HCT116 (cell line): ENCODE measurements around the gene CTBP2. TPM values are rescaled to one million over a fixed set of nuclear protein-coding genes. Genes with fewer than 3 reads are reported as not detected.
A peak's percentile ranks its signal among the peaks of the same experiment; 100 is the strongest.

Experiments
- ATAC-seq: fragments of 200-7000 bp; cut with Tn5 transposase; 2 replicates; pipeline ENCODE4 v1.9.1; 2020; ENCODE audit warnings: mild to moderate bottlenecking, moderate library complexity
- BruUV-seq: library from RNA; stranded (reverse); fragments of 400-500 nt; replicated peaks from 2 replicates; lab custom pipeline; 2021; lab: Mats Ljungman, UMichigan
- CTCF ChIA-PET: fragments of 300-600 bp; sonication (Branson Sonifier 250); formaldehyde crosslinking; loops from one replicate; lab custom pipeline; 2021; ENCODE audit warnings: antibody characterized with exemption; lab: Charles Lee
- POLR2A ChIA-PET: fragments of 300-600, 350-600 bp; sonication (Branson Sonifier 250); formaldehyde crosslinking; loops from one replicate; lab custom pipeline; 2021; ENCODE audit warnings: antibody characterized with exemption; lab: Charles Lee
- RAD21 ChIA-PET, 2 experiments: fragments of 300-600 bp; sonication (Branson Sonifier 250); formaldehyde crosslinking; loops; one replicate each; lab custom pipeline; 2023; ENCODE audit warnings: low total read pairs in 2 of 2; ENCODE audit not compliant: uncharacterized antibody in 2 of 2, unreplicated experiment in 2 of 2, low non-redundant PET in 1 of 2; lab: Charles Lee
- DNase-seq: peaks from one replicate; pipeline ENCODE4 v3.0.0-alpha.2; 2010; ENCODE audit warnings: low read depth, low spot score
- H2AFZ ChIP-seq: fragments of 200-600 bp; shearing (Covaris generic), sonication (generic); 2 replicates; pipeline ENCODE4 v1.6.1; 2017; ENCODE audit warnings: low read depth, mixed run types, mixed read lengths, antibody characterized with exemption, low read length; ENCODE audit not compliant: poor library complexity, severe bottlenecking
- H3K27ac ChIP-seq: 2 replicates; pipeline ENCODE4 v1.5.1; 2012; ENCODE audit warnings: low read depth, low read length
- H3K27me3 ChIP-seq: fragments of 200-600 bp; sonication (generic); 2 replicates; pipeline ENCODE4 v1.6.1; 2016; ENCODE audit warnings: mixed run types, low read length, mixed read lengths; ENCODE audit not compliant: insufficient read depth
- H3K36me3 ChIP-seq, 2 experiments: fragments of 200-500 bp in 1 of 2; fragments of 200-600 bp in 1 of 2; sonication (Bioruptor generic) in 1 of 2; sonication (generic) in 1 of 2; 2 replicates each; pipeline versions ENCODE4 v1.5.1 to v1.6.1; 2014 to 2016; ENCODE audit warnings: low read length in 2 of 2, inconsistent platforms in 1 of 2, mixed read lengths in 1 of 2, mixed run types in 1 of 2; ENCODE audit not compliant: insufficient read depth in 2 of 2, control insufficient read depth in 1 of 2
- H3K4me1 ChIP-seq, 2 experiments: fragments of 200-600 bp in 1 of 2; sonication (generic) in 1 of 2; 2 replicates each; pipeline versions ENCODE4 v1.5.1 to v1.6.1; 2012 to 2017; ENCODE audit warnings: low read length in 2 of 2, inconsistent platforms in 1 of 2, mild to moderate bottlenecking in 1 of 2, mixed read lengths in 1 of 2, mixed run types in 1 of 2, moderate library complexity in 1 of 2; ENCODE audit not compliant: insufficient read depth in 2 of 2, control insufficient read depth in 1 of 2
- H3K4me2 ChIP-seq: fragments of 200-600 bp; sonication (generic); 2 replicates; pipeline ENCODE4 v1.6.1; 2017; ENCODE audit warnings: mixed run types, low read length, mixed read lengths
- H3K4me3 ChIP-seq, 2 experiments: fragments of 200-600 bp in 1 of 2; sonication (generic) in 1 of 2; replicated peaks in 1 of 2; 2 replicates each; pipeline ENCODE4 v1.5.1; 2011 to 2016; ENCODE audit warnings: low read length in 2 of 2, control low read depth in 1 of 2, low read depth in 1 of 2, mild to moderate bottlenecking in 1 of 2, mixed read lengths in 1 of 2, mixed run types in 1 of 2
- H3K79me2 ChIP-seq: fragments of 200-600 bp; sonication (generic); 2 replicates; pipeline ENCODE4 v1.6.1; 2017; ENCODE audit warnings: mild to moderate bottlenecking, mixed run types, low read length, moderate library complexity, mixed read lengths; ENCODE audit not compliant: insufficient read depth
- H3K9ac ChIP-seq: fragments of 200-600 bp; sonication (generic); 2 replicates; pipeline ENCODE4 v1.6.1; 2016; ENCODE audit warnings: low read length, mixed read lengths
- H3K9me2 ChIP-seq: fragments of 200-600 bp; sonication (generic), shearing (Covaris generic); 2 replicates; pipeline ENCODE4 v1.6.1; 2017; ENCODE audit warnings: mixed run types, mild to moderate bottlenecking, moderate library complexity; ENCODE audit not compliant: insufficient read depth
- H3K9me3 ChIP-seq, 2 experiments: fragments of 200-500 bp in 1 of 2; fragments of 200-600 bp in 1 of 2; sonication (Bioruptor generic) in 1 of 2; sonication (generic) in 1 of 2; 2 replicates each; pipeline ENCODE4 v1.6.1; 2014 to 2017; ENCODE audit warnings: low read length in 2 of 2, mixed read lengths in 2 of 2, inconsistent platforms in 1 of 2, low read depth in 1 of 2, mild to moderate bottlenecking in 1 of 2, mixed run types in 1 of 2, moderate library complexity in 1 of 2; ENCODE audit not compliant: control insufficient read depth in 1 of 2, insufficient read depth in 1 of 2
- H4K20me1 ChIP-seq: fragments of 200-600 bp; sonication (generic), shearing (Covaris generic); 2 replicates; pipeline ENCODE4 v1.6.1; 2017; ENCODE audit warnings: mixed run types, mild to moderate bottlenecking, moderate library complexity; ENCODE audit not compliant: insufficient read depth
- CBX3 ChIP-seq: IDR thresholded peaks from 2 replicates; pipeline ENCODE4 v1.6.1; 2012; ENCODE audit warnings: low read depth
- CEBPB ChIP-seq: IDR thresholded peaks from 2 replicates; pipeline ENCODE4 v1.6.1; 2012; ENCODE audit warnings: low read depth
- CTCF ChIP-seq, 3 experiments: fragments of 200-600 bp in 1 of 3; sonication (generic) in 1 of 3; IDR thresholded peaks in 2 of 3; conservative IDR thresholded peaks in 1 of 3; 2 replicates each; pipeline ENCODE4 v1.5.1; 2012 to 2017; ENCODE audit warnings: low read depth in 2 of 3, low read length in 2 of 3, antibody characterized with exemption in 1 of 3, borderline replicate concordance in 1 of 3, control low read depth in 1 of 3, mild to moderate bottlenecking in 1 of 3, mixed read lengths in 1 of 3, mixed run types in 1 of 3, moderate library complexity in 1 of 3; ENCODE audit not compliant: insufficient read depth in 1 of 3
- EGR1 ChIP-seq: IDR thresholded peaks from 2 replicates; pipeline ENCODE4 v1.6.1; 2012; ENCODE audit warnings: low read depth
- ELF1 ChIP-seq: IDR thresholded peaks from 2 replicates; pipeline ENCODE4 v1.6.1; 2012; ENCODE audit warnings: low read depth, borderline replicate concordance
- EZH2 ChIP-seq: fragments of 200-600 bp; sonication (generic); IDR thresholded peaks from 2 replicates; pipeline ENCODE4 v1.6.1; 2017; ENCODE audit warnings: antibody characterized with exemption, mixed run types
- FOSL1 ChIP-seq: IDR thresholded peaks from 2 replicates; pipeline ENCODE4 v1.6.1; 2012; ENCODE audit warnings: low read depth
- JUND ChIP-seq: IDR thresholded peaks from 2 replicates; pipeline ENCODE4 v1.6.1; 2012
- SP1 ChIP-seq: IDR thresholded peaks from 2 replicates; pipeline ENCODE4 v1.6.1; 2012; ENCODE audit warnings: low read depth
- intact Hi-C: fragments of 100-400 bp; cut with micrococcal nuclease; formaldehyde crosslinking; loops from 2 replicates; pipeline ENCODE4 v1.10.0; 2022
- total RNA-seq: library from RNA; stranded (reverse); gene quantifications from one replicate; pipeline ENCODE4 v1.2.1, GENCODE V29; 2021; ENCODE audit not compliant: unreplicated experiment

CTBP2 gene
- total RNA-seq, 1 experiment from 2014 or later = 144 TPM

DNA sequence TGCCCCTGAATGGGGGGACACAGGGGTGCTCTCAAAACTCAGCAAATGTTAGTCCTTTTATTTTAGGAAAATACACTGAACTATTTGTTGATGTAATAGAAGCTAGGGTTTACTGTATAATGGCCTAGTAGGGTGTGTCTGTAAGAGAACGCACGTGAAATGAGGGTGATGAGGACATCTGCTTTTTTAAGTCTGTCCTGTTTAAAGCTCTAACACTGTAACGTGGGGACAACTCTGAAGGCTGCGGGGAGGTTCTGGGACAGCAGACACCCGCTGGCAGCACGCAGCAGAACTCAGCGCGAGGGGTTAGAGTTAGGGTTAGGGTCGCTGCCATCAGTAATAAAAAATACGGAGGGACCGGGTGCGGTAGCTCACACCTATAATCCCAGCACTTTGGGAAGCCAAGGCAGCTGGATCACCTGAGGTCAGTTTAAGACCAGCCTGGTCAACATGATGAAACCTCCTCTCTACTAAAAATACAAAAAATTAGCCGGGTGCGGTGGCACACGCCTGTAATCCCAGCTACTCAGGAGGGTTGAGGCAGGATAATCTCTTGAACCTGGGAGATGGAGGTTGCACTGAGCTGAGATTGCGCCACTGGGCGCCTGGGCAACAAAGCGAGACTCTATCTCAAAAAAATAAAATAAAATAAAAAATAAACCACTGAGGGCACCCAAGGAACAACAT, 98.0 kb downstream of the CTBP2 start (continued):
- TF ChIP-seq CTCF (IDR thresholded peaks at IDR 0.05 in 2 of 3, conservative IDR thresholded peaks at IDR 0.05 in 1 of 3; ENCODE audit: borderline replicate concordance in 1 of 3, insufficient read depth in 1 of 3, low read depth in 2 of 3, low read length in 2 of 3) (no peak), SP1 (no peak), FOSL1 (no peak), EGR1 (no peak), JUND (no peak), ELF1 (no peak), CEBPB (no peak), EZH2 (no peak)

DNA sequence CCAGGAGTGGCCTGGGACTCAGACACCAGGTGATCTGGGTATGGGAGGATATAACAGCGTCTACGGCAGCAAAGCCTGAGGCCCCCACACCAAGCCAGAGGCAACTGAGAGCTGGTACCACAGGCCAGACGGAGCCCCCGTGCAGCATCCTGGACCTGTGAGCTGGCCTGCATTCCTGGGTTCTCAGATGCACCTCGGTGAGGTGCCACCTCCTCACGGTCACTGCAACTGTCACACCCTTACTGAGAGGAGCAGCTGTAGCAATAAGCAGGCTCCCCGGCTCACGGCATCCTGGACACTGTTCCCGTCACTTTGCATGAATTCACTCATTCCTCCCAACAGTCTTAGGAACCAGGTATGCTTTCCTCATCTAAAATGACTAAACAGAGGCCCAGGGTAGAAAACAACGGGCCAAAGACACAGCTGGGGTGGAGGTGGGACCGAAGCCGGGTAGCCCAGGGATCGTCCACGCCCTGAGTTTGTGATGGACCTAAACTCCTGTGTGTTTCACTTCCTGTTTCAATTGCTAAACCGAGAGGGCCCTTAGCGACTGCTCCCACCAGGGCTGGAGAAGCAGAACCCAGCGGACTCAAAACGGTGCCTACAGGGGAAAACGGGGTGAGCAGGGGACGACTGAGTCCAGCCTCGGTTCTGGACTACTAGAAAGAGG, 98.7 kb downstream of the CTBP2 start:
- Histone ChIP-seq H2AFZ (no peak overlapping the region), H3K9me3 (no peaks in the 10 kb centered on the region), H3K27ac (no peak overlapping the region), H3K27me3 (no peaks in the 10 kb centered on the region), H3K9ac (peak overlapping the region; percentile 10; the same call in 1 of the 2 replicates), H3K4me1 (peaks cover 46 to 62% of the 10 kb centered on the region in 2 experiments), H3K4me2 (peak overlapping the region; percentile 40), H3K79me2 (peaks cover 94% of the 10 kb centered on the region), H4K20me1 (peaks cover 8% of the 10 kb centered on the region; the same call in 1 of the 2 replicates), H3K36me3 (no peaks in the 10 kb centered on the region; a peak in 2 of 4 replicates), H3K9me2 (no peaks in the 10 kb centered on the region), H3K4me3 (no peak overlapping the region)
- ATAC-seq = no peak; the same call in 1 of the 2 replicates
- DNase-seq = no peak
- POLR2A ChIA-PET = interaction anchor here (1.3 to 1.8 kb wide), 2 partner anchors 16 to 25 kb away, joined by 3 to 4 read pairs; no protein-coding TSS in a partner anchor
- RAD21 ChIA-PET = interaction anchor here in 1 of 2 experiments (1.0 kb wide), 1 partner anchor 13 kb away, joined by 4 read pairs; no protein-coding TSS in a partner anchor
- TF ChIP-seq ELF1 (no peak), SP1 (no peak), CBX3 (0 out of 2 replicates have a peak, but pooled peaks have one; percentile 4)
- CTCF ChIA-PET = interaction anchor here (0.6 to 4.5 kb wide), 12 partner anchors 8 to 873 kb away, joined by 3 to 67 read pairs (median 4); no protein-coding TSS in a partner anchor
- intact Hi-C loops = loop anchor here (5.0 kb wide), 3 partner anchors 61 to 529 kb away; no protein-coding TSS in a partner anchor
- BruUV-seq = no TSS peak
